ENCODE measurements around the gene FYN.

FYN gene

GRCh38 chr6:111612379-111612778, 260.9 kb downstream of the FYN start:
- Histone ChIP-seq H3K9me2 (replicated peaks; ENCODE audit: control insufficient read depth, low read length) (no peaks in the 10 kb centered on the region), H3K4me1 (ENCODE audit: control insufficient read depth, low read length) (no peaks in the 10 kb centered on the region), H3K4me3 (ENCODE audit: low read length) (no peak overlapping the region), H3F3A (ENCODE audit: control insufficient read depth, insufficient read depth) (no peaks in the 10 kb centered on the region), H3K4me2 (ENCODE audit: low read length) (no peak overlapping the region), H3K27ac (ENCODE audit: low read depth, low read length) (no peak overlapping the region), H3K79me2 (ENCODE audit: control insufficient read depth, low read length) (no peaks in the 10 kb centered on the region), H3K36me3 (ENCODE audit: control insufficient read depth, low read length) (no peaks in the 10 kb centered on the region), H4K20me1 (ENCODE audit: control insufficient read depth, insufficient read depth, low read depth, low read length) (no peaks in the 10 kb centered on the region), H3K9me3 (ENCODE audit: control insufficient read depth, insufficient read depth, low read length) (no peaks in the 10 kb centered on the region), H3K27me3 (ENCODE audit: control insufficient read depth, low read length) (peaks cover 25% of the 10 kb centered on the region)
- TF ChIP-seq EZH2phosphoT487 (IDR thresholded peaks at IDR 0.05; ENCODE audit: borderline replicate concordance, low read length): no peak
- TF ChIP-seq, protein P1, sequence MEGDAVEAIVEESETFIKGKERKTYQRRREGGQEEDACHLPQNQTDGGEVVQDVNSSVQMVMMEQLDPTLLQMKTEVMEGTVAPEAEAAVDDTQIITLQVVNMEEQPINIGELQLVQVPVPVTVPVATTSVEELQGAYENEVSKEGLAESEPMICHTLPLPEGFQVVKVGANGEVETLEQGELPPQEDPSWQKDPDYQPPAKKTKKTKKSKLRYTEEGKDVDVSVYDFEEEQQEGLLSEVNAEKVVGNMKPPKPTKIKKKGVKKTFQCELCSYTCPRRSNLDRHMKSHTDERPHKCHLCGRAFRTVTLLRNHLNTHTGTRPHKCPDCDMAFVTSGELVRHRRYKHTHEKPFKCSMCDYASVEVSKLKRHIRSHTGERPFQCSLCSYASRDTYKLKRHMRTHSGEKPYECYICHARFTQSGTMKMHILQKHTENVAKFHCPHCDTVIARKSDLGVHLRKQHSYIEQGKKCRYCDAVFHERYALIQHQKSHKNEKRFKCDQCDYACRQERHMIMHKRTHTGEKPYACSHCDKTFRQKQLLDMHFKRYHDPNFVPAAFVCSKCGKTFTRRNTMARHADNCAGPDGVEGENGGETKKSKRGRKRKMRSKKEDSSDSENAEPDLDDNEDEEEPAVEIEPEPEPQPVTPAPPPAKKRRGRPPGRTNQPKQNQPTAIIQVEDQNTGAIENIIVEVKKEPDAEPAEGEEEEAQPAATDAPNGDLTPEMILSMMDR (IDR thresholded peaks at IDR 0.05; ENCODE audit: low read depth, low read length, poor library complexity, severe bottlenecking): no peak

- TF ChIP-seq, protein P1 (IDR thresholded peaks at IDR 0.05; ENCODE audit: low read depth, low read length, poor library complexity, severe bottlenecking): no peak
- no peak for TF ChIP-seq EZH2phosphoT487 (IDR thresholded peaks at IDR 0.05; ENCODE audit: borderline replicate concordance, low read length)
- H3K9me3 ChIP-seq (ENCODE audit: control insufficient read depth, insufficient read depth, low read length): no peaks in the 10 kb centered on the region
- no peaks in the 10 kb centered on the region for H3K9me2 ChIP-seq (replicated peaks; ENCODE audit: control insufficient read depth, low read length)
- peaks cover 25% of the 10 kb centered on the region for H3K27me3 ChIP-seq (ENCODE audit: control insufficient read depth, low read length)
- peaks cover 9% of the 10 kb centered on the region for H3K4me1 ChIP-seq (ENCODE audit: control insufficient read depth, low read length)
- H3K27ac ChIP-seq (ENCODE audit: low read depth, low read length): no peak overlapping the region
- no peak overlapping the region for H3K4me3 ChIP-seq (ENCODE audit: low read length)
- no peak overlapping the region for H3K4me2 ChIP-seq (ENCODE audit: low read length)
- H3F3A ChIP-seq (ENCODE audit: control insufficient read depth, insufficient read depth): peaks cover 5% of the 10 kb centered on the region
- H3K36me3 ChIP-seq (ENCODE audit: control insufficient read depth, low read length): no peaks in the 10 kb centered on the region; the same call in 1 of the 2 replicates
- H4K20me1 ChIP-seq (ENCODE audit: control insufficient read depth, insufficient read depth, low read depth, low read length): no peaks in the 10 kb centered on the region
- H3K79me2 ChIP-seq (ENCODE audit: control insufficient read depth, low read length): no peaks in the 10 kb centered on the region
Observed at GRCh38 chr6:111610548-111611172, 262.6 kb downstream of the FYN start.

Measured in DOHH2 (cell line).